LNCaP clone FGC (cell line): ENCODE results near the gene LRRC14B.

Experiments
- DNase-seq: peaks from one replicate; pipeline ENCODE4 v3.0.0-alpha.2; 2011; ENCODE audit warnings: low read depth
- H3K4me3 ChIP-seq: 2 replicates; pipeline ENCODE4 v1.5.1; 2011; ENCODE audit warnings: mild to moderate bottlenecking, low read depth, low read length, control low read depth
- TF ChIP-seq, protein P1 (sequence below): IDR thresholded peaks from 2 replicates; pipeline ENCODE4 v1.5.1; 2012; ENCODE audit warnings: mild to moderate bottlenecking; ENCODE audit not compliant: control insufficient read depth, insufficient read depth; ENCODE audit errors: extremely low read depth

LRRC14B gene

DNA sequence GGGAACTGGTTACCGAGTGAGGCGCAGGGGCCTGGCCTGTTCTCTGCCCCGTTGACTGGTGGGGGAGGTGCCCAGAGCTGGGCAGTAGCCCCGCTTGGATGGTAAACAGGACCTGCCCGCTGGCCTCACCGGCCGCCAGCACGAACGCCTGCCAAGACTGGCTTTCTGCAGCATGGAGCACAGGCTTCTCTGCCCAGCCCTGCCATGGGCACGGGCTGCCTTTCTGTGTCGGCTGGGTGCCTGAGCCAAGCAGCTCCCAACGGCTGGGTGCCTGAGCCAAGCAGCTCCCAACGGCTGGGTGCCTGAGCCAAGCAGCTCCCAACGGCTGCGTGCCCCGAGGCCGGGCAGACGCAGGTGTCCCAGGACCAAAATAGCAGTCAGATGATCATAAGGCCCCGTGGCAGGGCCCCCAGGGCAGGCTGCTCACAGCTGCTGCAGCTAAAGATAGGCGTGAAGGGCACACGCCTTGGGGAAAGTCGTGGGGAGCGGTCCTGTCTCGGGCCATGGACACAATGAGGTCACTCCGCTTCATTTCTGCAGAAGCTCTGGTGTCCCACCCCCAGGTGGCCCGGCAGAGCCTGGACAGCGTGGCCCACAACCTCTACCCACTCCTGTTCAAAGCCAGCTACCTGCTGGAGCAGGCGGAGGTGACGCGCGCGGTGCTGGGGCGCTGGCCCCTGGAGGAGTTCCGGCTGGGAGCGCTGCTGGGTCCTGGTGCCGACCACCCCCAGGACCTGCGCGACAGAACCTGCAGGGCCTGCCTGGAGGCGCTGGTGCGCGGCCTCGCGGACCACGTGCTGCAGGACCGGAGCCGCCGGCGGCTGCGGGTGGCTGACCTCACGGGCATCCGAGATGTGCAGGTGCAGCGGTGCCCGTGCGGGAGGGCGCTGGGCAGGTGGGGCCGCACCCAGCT is at the start of gene LRRC14B:
LRRC14B (plus strand) TSS at position 460 of the 913 bp plus-strand sequence; CDS start at position 504, 44 bp downstream.
- H3K4me3 ChIP-seq: no peak within 1 kb of the TSS
- no peak for DNase-seq
- TF ChIP-seq, protein P1, sequence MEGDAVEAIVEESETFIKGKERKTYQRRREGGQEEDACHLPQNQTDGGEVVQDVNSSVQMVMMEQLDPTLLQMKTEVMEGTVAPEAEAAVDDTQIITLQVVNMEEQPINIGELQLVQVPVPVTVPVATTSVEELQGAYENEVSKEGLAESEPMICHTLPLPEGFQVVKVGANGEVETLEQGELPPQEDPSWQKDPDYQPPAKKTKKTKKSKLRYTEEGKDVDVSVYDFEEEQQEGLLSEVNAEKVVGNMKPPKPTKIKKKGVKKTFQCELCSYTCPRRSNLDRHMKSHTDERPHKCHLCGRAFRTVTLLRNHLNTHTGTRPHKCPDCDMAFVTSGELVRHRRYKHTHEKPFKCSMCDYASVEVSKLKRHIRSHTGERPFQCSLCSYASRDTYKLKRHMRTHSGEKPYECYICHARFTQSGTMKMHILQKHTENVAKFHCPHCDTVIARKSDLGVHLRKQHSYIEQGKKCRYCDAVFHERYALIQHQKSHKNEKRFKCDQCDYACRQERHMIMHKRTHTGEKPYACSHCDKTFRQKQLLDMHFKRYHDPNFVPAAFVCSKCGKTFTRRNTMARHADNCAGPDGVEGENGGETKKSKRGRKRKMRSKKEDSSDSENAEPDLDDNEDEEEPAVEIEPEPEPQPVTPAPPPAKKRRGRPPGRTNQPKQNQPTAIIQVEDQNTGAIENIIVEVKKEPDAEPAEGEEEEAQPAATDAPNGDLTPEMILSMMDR: no peak

DNA sequence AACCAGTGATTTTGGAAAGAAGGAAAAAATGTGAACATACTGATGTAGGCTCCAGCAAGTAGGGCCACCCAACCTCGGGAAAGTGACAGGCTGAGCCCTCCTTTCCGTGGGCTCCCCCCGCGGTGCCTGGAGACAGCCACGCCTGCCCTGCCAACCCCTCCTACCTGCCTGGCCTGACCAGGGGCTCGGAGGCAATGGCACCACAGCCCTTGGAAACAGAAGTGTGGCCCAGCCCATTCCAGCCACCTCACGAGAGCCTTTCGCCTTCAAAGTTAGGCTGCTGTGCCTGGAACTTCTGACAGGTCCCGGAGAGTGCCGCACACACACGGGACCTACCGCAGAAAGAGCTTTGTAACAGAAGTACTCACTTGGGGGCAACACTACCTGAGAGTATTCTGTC is 49.5 kb upstream of the LRRC14B start:
- DNase-seq: no peak
- H3K4me3 ChIP-seq: no peak overlapping the region

DNA sequence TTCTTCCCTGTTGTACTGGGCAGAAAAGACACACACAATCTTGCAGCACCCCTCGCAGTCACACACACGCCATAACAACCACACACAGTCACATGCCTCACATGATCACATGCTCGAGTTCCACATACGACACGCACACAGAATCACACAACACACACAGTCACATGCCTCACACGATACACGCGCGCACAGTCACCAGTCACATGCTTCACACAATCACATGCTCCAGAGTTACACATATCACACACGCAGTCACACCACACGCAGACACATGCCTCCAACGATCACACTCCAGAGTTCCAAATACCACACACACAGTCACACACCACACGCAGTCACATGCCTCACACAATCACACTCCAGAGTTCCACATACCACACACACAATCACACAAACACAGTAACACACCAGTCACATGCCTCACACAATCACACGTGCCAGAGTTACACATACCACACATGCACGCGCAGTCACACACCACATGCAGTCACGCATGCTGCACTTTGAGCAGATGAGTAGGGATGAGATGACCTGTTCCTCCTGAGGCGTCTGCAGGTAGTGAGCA is 49.0 kb upstream of the LRRC14B start:
- H3K4me3 ChIP-seq: no peak overlapping the region
- TF ChIP-seq, protein P1: 0 out of 2 replicates have a peak, but pooled peaks have one; percentile 6
- DNase-seq: no peak

More for the DNA sequence above, 49.5 kb upstream of the LRRC14B start:
- TF ChIP-seq, protein P1: no peak

GRCh38 chr5:143041-143440 is 48.3 kb upstream of the LRRC14B start:
- no peak for DNase-seq
- TF ChIP-seq, protein P1: no peak
- no peak overlapping the region for H3K4me3 ChIP-seq

GRCh38 chr5:144941-145340 is 46.4 kb upstream of the LRRC14B start:
- TF ChIP-seq, protein P1: no peak
- no peak overlapping the region for H3K4me3 ChIP-seq
- no peak for DNase-seq

DNA sequence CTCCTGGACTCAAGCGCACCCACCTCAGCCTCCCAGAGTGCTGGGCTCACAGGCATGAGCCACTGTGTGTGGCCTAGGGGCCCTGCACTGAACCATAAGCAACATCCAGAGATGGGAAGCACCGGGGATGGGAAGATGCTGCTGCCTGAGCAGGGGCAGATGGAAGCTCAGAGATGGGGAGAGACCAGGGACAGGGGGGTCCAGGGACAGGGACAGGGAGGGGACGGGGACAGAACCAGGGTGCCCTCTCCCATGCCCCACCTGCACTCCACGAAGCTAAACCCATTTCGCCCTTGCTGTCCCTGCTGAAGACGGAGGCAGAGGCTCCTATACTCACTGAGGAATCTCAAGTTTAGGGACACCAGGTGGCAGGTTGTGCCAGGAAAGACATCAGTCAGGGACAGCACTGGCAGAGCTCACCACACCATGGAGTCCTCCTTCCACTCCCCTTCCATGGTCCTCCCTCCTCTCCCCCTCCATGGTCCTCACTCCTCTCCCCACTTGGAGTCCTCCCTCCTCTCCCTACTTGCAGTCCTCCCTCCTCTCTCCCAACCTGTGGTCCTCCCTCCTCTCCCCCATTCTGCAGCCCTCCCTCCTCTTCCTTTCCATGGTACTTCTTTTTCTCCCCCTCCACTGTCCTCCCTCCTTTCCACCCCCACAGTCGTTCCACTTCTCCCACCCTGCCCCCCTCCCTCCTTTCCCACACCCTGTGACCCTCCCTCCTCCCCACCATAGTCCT is 45.5 kb upstream of the LRRC14B start:
- no peak for DNase-seq
- H3K4me3 ChIP-seq: no peak overlapping the region
- TF ChIP-seq, protein P1: no peak
